Right ventricle myocardium inferior (tissue), 1 donor: ENCODE data around the gene DEPDC7. TPM values are rescaled to one million over a fixed set of nuclear protein-coding genes. Genes with fewer than 3 reads are reported as not detected.
"Not testable (repeated sequence)": the region's sequence is repeated elsewhere in the genome, so short reads cannot be mapped to it uniquely, and the experiment has no call there.

ENCODE experiments used
- ATAC-seq: fragments of 200-7000 bp; cut with Tn5 transposase; one replicate; pipeline ENCODE4 v1.9.1; 2020; ENCODE audit warnings: mild to moderate bottlenecking, moderate library complexity
- DNase-seq: peaks from one replicate; pipeline ENCODE4 v3.0.0; 2021; ENCODE audit errors: missing footprints
- intact Hi-C: fragments of 100-400 bp; cut with DNase I; formaldehyde crosslinking; loops from one replicate; pipeline ENCODE4 v1.11.0; 2022
- total RNA-seq: library from RNA; stranded (reverse); fragmentation: NEBNext Ultra II Directional; extraction: Animal tissue kit (Norgen Biotek cat#: 25700); gene quantifications from one replicate; pipeline ENCODE4 v1.2.1, GENCODE V29; 2021
- donor health status: DM: no; HTN: yes; CAD: no; lungs with severe emphysema.

The DEPDC7 gene
- total RNA-seq, 1 donor from 2014 or later = 0.49 TPM

DNA sequence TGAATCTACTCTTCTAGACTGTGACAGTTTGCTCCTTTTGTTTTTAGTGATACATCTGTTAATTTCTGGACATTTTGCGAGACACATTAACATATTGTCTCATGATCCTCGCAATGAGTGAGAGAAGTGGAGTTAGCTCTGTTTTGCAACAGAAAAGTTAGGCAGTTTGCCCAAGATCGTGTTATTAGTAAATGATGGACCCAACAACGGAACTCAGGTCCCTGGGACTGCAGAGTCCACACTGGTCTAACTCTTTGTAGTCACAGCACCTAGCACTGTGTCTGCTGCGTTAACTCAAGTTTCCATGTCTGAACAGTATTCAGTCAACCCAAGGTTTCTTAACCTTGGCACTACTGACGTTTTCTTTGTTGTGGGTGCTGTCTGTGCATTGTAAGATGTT, 3.2 kb downstream of the DEPDC7 start:
- intact Hi-C loops = no loop called here
- DNase-seq = no peak
- ATAC-seq = no peak

DNA sequence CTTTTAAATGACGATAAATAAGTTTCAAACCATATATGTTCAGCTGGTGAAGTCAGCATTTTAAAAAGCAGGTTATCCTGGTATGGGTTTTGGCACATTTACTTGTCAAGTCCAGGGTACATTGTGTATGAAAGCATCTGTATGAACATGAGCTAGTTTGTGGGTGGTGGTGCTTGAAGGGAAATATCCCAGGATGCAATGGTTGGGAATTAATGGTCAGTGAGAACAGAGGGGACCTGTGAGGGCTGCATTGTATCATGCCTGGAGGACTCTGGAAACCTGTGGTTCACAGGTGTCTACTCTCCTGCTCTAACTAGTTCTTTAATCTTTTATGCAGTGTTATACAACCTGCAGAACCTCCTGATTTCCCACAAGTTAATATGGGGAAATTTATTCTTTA, 5.8 kb downstream of the DEPDC7 start:
- DNase-seq = no peak
- ATAC-seq = no peak
- intact Hi-C loops = no loop called here

DNA sequence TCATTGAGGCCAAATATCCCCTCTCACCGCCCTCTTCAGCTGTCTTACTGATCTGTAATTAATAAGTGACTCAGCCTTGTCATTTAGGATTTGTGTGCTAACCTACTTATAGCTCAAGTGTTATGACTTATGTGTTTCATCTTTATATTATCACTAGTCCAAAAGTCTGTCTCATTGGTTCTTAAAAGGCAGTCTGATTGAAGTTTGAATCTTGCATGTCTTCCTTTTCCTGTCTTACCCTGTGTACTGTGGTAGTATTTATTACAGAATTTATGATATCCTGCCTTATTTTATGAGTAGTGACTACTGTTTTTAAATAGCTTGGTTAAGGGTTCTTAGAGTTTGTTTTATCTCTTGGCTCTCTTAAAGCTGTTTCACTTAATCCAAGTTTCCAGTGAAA, 6.3 kb downstream of the DEPDC7 start:
- intact Hi-C loops = no loop called here
- ATAC-seq = no peak
- DNase-seq = no peak

DNA sequence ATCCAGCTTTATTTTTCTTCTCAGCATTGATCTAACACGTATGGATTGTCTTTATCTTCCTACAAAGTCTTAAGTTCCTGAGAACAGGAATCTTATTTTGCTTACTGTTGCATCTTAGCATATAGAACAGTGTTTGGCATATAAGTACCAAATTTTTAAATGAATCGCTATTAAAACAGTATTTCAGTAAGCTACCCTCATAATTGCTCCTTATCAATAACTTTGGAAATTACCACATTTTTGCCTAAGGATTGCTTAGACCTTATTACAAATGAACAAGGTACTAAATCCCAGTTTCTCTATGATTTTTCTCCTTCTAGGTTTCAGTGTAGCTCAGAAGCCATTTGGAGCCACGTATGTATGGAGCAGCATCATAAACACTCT, 9.7 kb downstream of the DEPDC7 start:
- no peak for DNase-seq
- ATAC-seq = no peak
- intact Hi-C loops = no loop called here

DNA sequence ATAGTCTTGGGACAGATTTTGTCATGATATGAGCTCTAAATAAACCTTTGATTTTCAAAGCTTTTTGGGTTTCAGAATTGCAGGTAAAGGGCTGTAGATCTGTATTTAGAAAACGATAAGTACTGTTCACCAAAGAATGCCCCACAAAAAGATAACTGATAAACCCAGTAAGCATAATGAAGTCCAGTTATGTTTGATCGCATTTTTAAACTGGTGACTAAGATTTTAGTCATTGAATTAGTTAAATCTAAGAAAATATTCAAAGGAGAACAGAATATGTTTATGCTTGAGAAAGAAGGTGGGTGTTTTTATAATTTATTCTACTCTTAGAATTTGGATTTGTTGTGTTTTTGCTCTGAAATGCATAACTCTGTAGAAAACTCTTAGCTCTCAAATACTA, 11.6 kb downstream of the DEPDC7 start:
- DNase-seq = no peak
- intact Hi-C loops = no loop called here
- ATAC-seq = no peak

DNA sequence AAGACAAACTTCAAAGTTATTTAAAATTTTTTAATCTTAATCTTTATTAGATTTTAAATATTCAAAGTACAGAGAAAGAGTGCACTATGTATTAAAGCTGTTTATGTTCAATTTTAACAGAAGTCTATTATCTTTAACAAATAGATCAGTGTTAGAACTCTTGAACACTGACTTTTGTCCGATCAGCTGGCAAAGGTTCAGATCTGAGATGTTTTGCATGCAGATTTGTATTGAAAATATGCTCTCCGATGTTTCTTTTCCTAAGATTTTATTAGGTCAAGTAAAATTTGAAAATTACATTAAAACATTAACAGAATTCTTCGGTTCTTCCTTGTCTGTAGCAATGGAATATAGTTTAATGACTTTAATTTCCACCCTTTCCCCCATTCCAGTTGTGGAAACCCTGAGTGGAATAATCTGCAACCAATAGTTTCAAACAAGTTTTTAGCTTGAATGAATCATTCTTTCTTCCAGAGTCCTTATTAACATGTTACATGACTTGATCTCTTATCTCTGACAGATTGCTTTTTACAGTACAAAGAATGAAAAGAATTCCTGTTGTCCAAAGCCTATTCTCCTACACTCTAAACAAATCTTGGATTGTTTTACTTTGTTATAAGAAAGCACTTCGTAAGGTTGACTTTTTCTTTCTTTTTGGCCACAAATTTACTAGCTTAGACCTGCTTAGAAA, 12.3 kb downstream of the DEPDC7 start:
- ATAC-seq (no peak), DNase-seq (no peak)
- intact Hi-C loops = no loop called here

DNA sequence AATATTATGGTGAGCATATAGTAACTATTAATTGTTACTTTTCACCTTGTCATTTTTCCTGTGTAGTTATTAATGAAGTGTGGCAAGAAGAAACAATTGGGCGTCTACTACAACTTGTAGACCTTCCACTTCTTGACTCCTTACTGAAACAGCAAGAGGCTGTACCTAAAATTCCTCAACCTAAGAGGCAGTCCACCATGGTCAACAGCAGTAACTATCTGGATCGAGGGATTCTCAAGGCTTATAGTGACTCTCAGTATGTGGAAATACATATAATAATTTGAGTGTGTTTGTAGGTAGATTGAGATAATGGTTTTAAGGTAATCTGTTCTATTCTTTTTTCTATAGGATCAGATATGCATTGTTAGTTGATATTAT, 12.8 kb downstream of the DEPDC7 start:
- no peak for ATAC-seq
- intact Hi-C loops = no loop called here
- no peak for DNase-seq

DNA sequence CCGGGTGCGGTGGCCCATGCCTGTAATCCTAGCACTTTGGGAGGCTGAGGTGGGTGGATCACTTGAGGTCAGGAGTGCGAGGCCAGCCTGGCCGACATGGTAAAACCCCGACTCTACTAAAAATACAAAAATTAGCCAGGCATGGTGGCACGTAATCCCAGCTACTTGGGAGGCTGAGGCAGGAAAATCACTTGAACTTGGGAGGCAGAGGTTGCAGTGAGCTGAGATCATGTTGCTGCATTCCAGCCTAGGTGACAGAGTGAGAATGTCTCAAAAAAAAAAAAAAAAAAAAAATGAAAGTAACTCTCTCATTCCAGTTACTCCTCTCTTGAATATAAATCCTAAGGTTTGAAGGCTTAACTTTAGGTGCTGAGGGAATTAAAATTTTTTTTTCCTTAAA, 13.5 kb downstream of the DEPDC7 start:
- ATAC-seq, DNase-seq, intact Hi-C loops: not testable (repeated sequence)

DNA sequence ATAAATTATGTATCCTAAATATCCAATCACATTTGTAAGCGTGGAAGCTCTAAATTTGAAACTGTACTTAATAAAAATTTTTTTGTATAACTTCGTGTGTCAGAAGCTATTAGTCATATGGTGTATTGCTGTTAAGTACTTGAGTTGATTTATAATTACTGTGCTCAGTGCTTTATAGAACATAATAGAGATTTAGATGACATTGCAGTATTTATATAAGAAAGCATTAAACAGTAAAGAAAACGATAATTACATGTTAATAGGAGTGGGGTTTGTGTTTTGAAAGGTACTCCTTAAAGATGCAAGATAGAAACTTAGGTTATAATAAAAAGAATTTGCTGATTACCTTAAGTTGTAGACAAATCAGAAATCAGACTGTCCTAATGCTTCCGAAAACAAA, 17.8 kb downstream of the DEPDC7 start:
- no peak for DNase-seq
- intact Hi-C loops = no loop called here
- no peak for ATAC-seq

DNA sequence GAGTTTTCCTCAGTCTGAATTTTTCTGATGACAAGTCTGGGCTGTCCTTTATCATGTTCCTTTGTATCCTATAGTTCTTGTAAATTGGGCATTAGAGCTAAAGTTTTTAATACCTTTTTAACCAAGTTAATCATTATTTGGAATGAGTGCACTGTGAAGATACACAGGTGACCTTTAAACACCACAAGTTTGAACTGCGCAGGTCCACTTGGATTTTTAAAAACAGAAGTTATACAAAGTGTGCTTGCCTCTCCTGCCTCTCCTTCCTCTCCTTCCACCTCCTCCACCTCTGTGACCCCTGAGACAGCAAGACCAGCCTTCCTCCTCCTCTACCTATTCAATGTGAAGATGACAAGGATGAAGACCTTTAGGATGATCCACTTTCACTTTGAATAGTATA, 19.3 kb downstream of the DEPDC7 start:
- DNase-seq = no peak
- intact Hi-C loops = loop anchor here (5.0 kb wide), 1 partner anchor 143 kb away; the partner anchor contains the start of gene QSER1
- ATAC-seq = no peak

DNA sequence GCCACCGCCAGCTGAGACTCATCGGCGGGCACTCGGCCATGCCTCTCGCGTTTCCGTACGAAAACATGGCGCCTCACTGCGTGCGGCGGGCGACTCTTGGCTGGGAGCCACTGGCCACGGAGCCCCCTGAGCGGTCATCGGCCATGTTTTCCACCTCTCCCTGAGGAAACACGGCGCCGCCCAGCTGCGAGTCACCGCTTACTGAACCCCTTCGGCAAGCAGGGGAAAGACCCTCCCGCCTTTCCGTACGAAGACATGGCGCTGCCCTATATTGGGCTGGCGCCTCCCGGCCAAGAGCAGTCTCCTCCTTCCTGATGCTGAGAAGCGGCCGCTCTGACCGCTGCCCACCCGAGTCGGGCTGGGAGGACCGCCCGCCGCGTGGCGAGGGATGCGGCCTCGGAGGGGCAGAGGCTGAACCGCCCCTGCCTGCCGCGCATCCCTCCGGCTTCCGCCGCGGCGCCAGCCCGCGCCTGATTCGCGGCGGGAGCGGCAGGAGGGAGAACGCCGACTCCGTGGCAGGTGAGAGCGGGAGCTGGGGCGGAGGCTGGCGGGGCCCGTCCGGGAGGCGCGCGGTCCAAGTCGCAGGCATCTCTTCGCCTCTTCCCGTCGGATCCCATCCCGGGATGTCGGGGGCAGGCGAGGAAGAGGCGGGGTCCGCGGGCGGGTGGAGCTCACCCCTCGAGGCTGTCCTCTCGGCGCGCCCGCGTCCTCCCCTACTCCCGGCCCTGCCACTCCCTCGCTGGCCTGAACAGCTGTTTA, 23.8 kb downstream of the DEPDC7 start, which contains the start of gene TCP11L1:
Gene TCP11L1, plus strand, starts transcription at position 299 of the 759 bp plus-strand sequence. CDS start 4,202 bp downstream, outside the sequence.
- intact Hi-C loops = loop anchor here (5.0 kb wide), 1 partner anchor 147 kb away; the partner anchor contains the start of gene QSER1

DNA sequence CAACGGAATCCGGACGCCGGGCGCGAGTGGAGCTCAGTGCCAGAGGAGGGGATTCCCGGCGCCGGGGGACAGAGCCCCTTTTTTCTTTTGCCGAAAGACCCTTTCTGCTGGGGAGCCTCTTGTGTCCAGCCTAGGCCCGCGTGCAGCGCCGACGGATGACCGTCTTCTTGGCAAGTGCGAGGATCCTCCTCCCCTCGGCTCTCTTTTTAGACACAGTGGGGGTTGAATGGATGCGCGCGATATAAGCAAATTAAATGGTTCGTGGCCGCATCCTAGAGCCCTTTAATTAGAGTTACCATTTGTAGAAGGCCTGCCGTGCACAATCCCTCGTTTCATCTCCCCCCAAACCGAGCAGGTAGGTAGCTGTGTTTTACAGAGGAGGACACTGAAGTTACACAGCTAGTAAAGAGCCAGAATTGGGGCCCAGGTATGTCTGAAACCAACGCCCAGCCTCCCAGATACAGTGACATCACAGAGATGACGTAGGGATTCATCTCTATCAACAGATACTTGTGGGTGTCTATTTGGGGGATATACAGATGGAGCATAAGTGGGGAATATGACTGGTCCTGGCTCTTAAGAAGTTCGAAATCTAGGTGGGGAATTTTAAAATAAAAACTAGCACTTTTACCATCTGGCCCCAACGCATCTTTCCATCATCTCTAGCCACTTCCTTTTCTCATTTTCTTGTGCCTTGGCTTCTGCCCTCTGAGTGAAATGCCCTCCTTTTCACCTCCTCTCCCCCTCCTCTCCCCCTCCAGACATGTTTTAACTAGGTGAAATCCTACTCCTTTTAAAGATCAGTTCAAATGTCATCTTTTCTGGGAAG, 24.6 kb downstream of the DEPDC7 start:
- intact Hi-C loops = no loop called here

More for the DNA sequence above, 23.8 kb downstream of the DEPDC7 start, which contains the start of gene TCP11L1:
- ATAC-seq (peak; percentile 94), DNase-seq (peak; percentile 95)

DNA sequence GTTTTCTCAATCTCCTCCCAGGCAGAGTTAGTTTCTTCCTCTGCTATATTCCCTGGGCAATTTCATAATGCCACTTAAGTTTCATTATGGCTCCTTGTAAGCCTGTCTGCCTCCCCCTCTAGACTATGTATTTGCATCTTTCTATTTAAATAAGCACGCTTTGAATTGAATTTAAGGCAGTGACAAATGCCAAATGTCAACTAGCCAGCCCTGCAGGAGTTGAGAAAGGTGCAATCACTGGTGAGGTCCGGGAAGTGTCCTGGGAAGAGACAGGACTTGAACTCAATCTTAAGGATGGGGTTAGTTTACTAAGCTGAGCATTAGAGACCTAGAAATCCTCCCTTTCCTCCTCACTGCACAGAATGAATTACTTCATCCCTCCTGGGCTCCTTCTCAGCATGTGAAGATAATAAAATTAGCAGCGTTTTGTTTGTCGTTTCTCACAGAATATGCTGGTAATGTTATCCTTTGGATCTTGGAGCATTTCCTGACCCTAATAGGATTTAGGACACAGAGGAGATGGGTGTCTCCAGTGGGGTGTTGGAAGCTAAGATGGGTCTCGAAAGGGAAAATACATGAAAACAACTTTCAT, 25.3 kb downstream of the DEPDC7 start:
- intact Hi-C loops = no loop called here
- ATAC-seq = no peak
- no peak for DNase-seq

More for the DNA sequence above, 24.6 kb downstream of the DEPDC7 start:
- ATAC-seq (peak; percentile 21), DNase-seq (no peak)

DNA sequence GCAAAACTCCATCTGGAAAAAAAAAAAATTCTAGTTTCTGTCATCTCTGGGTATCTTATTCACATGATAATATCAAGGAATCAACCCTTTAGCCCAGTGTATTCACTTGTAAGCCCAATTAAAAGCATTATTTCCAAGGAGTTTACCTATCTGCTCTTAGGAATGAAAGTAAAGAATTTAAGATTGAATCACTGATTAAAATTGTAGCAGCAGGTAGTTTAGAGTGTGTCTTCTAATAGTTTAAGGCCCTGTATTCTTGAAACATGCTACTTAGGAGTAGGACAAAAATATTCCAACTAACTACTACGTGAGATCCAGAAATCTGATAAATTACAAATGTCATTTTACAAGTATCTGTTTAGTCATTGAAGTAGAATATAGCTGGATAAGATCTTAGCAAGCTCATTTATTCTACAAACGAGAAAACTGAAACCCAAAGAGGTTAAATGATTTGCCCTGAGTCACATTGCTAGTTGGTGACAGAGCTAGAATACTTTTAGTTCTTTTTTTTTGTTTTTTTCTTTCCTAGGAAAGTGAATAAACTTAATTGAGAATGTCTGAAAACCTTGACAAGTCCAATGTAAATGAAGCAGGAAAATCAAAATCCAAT, 27.6 kb downstream of the DEPDC7 start:
- ATAC-seq (no peak), DNase-seq (no peak)
- intact Hi-C loops = no loop called here

DNA sequence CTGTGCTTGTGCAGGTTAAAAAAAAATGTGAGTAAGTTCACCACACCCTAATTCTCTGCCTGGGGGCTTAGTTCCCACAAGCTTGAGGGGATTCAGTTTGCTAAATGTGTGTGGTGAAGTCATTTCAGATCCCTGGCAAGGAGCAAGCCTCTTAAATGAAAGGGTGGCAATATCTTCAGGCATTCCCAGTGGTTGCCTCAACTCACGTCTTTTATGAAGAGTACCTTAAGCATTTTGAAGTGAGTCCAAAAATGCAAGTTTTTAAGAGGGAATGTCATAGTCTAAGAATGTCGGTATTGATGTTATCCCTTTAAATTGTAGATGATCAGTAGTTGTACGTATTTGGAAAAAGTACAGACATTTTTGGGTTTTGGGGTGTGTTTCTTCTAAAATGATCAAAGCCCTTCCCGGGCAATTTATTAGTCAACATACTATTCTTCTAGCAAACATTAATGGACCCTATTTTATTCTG, 28.6 kb downstream of the DEPDC7 start:
- no peak for ATAC-seq
- DNase-seq = no peak
- intact Hi-C loops = no loop called here

DNA sequence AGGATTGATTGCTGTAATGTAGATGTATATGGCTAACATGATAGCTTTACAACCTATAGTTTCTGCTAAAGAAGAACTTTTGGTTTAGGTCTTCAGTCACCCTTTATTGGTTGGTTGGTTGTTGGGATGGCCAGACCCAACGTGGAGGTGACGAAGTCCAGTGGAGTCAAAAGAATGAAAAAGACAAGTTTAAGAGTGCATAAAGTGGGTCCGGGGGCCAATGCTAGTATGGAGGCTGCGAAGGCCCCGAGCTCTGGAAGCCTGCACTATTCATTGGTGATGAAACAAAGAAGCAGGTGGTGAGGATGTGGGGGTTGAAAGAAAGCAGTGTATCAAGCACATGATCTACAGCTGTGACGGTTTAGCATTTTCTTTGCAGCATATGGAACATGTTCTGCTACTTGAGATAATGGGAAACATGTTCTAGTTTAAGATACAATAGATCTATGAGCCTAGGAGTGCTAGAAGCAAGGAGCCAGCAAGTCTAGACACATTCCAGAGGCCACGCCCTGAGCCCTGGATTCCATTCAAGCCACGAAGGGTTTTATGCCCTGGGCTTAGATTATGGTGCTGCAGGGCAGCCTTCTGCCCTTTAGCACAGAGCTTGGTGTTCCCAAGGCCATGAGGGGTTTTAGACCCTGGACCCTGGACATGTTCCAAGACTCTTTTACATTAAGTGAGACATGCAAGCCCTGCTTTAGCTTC, 30.0 kb downstream of the DEPDC7 start:
- ATAC-seq (no peak), DNase-seq (no peak)
- intact Hi-C loops = no loop called here

DNA sequence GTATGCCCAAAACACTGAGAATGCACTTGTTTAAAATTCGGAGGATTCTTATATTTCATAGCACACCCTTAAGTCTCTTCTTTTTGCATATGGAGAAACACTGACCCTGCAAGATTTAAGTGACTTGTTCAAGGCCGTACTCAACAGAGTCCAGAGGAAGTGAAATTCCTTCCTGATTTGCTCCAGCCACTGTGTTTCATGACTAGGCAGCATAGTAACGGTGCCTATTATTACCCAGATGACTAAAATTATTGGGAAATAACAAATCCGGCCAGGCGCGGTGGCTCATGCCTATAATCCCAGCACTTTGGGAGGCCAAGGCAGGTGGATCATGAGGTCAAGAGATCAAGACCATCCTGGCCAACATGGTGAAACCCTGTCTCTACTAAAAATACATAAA, 33.0 kb downstream of the DEPDC7 start:
- peak; percentile 74 for ATAC-seq
- DNase-seq, intact Hi-C loops: not testable (repeated sequence)
